ENCODE results near the gene RNF157.
"Not testable (repeated sequence)": the region's sequence is repeated elsewhere in the genome, so short reads cannot be mapped to it uniquely, and the experiment has no call there.

RNF157 gene

GRCh38 chr17:76232342-76232741 is 8.0 kb downstream of the RNF157 start:
- no peak for DNase-seq

GRCh38 chr17:76226749-76227148 is 13.5 kb downstream of the RNF157 start:
- DNase-seq = not testable (repeated sequence)

- not testable (repeated sequence) for DNase-seq
Observed at GRCh38 chr17:76225373-76226086, 14.8 kb downstream of the RNF157 start.

GRCh38 chr17:76223802-76224201 is 16.5 kb downstream of the RNF157 start:
- no peak for DNase-seq

- no peak for DNase-seq
Observed at GRCh38 chr17:76219670-76220383, 20.5 kb downstream of the RNF157 start.

GRCh38 chr17:76217081-76217480 is 23.2 kb downstream of the RNF157 start:
- no peak for DNase-seq

GRCh38 chr17:76213491-76213890 is 26.8 kb downstream of the RNF157 start:
- no peak for DNase-seq

GRCh38 chr17:76208120-76208519 is 32.2 kb downstream of the RNF157 start:
- no peak for DNase-seq

- no peak for DNase-seq
Observed at GRCh38 chr17:76207275-76208059, 32.8 kb downstream of the RNF157 start.

- not testable (repeated sequence) for DNase-seq
Observed at GRCh38 chr17:76205542-76206144, 34.6 kb downstream of the RNF157 start.

- DNase-seq = no peak
Observed at GRCh38 chr17:76204277-76204676, 36.0 kb downstream of the RNF157 start.

- no peak for DNase-seq
Observed at GRCh38 chr17:76200354-76200753, 39.9 kb downstream of the RNF157 start.

GRCh38 chr17:76199469-76199868 is 40.8 kb downstream of the RNF157 start:
- no peak for DNase-seq

GRCh38 chr17:76198702-76199101 is 41.6 kb downstream of the RNF157 start:
- DNase-seq = no peak

GRCh38 chr17:76197911-76198310 is 42.4 kb downstream of the RNF157 start:
- no peak for DNase-seq

- no peak for DNase-seq
Observed at GRCh38 chr17:76196675-76197074, 43.6 kb downstream of the RNF157 start.

GRCh38 chr17:76195281-76196096 is 44.8 kb downstream of the RNF157 start:
- DNase-seq = no peak

- DNase-seq = no peak
Observed at GRCh38 chr17:76193591-76193990, 46.7 kb downstream of the RNF157 start.

- DNase-seq = no peak
Observed at GRCh38 chr17:76191896-76192295, 48.4 kb downstream of the RNF157 start.

GRCh38 chr17:76189741-76190140 is 50.6 kb downstream of the RNF157 start:
- DNase-seq = no peak

- no peak for DNase-seq
Observed at GRCh38 chr17:76189247-76189646, 51.0 kb downstream of the RNF157 start.

All from right forelimb (tissue), 1 donor.